ENCODE measurements around the gene BPIFA3. TPM values are rescaled to one million over a fixed set of nuclear protein-coding genes. Genes with fewer than 3 reads are reported as not detected.

The BPIFA3 gene
- total RNA-seq, 1 experiment from 2014 or later: not detected

DNA sequence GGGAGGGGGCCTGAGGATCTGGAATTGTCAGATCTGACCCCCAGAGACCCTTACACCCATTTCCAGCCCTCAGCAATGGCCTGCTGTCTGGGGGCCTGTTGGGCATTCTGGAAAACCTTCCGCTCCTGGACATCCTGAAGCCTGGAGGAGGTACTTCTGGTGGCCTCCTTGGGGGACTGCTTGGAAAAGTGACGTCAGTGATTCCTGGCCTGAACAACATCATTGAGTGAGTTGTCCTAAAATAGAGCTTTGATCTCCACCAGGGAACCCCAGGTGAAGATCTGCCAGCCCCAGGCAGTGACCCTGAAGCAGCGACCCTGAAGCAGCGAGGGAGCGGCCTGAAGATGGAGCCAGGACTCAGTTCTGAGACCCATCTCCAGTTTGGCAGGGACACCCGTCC lies 20.8 kb downstream of the BPIFA3 start:
- POLR2A ChIA-PET: no interaction called here
- no peak for DNase-seq (ENCODE audit: low read depth, low spot score)
- no peak for TF ChIP-seq SP1 (IDR thresholded peaks at IDR 0.05; ENCODE audit: low read depth)
- no peak for TF ChIP-seq CBX3 (IDR thresholded peaks at IDR 0.05; ENCODE audit: low read depth)
- RAD21 ChIA-PET (ENCODE audit: low non-redundant PET in 1 of 2, low total read pairs in 2 of 2, uncharacterized antibody in 2 of 2, unreplicated experiment in 2 of 2): no interaction called here
- Histone ChIP-seq H3K4me2 (ENCODE audit: low read length) (no peak overlapping the region), H3K4me1 (ENCODE audit: control insufficient read depth in 1 of 2, insufficient read depth in 2 of 2, low read length in 2 of 2) (no peaks in the 10 kb centered on the region), H3K9me3 (ENCODE audit: control insufficient read depth in 1 of 2, insufficient read depth in 1 of 2, low read depth in 1 of 2, low read length in 2 of 2) (no peaks in the 10 kb centered on the region), H3K9ac (ENCODE audit: low read length) (no peak overlapping the region), H3K4me3 (replicated peaks in 1 of 2; ENCODE audit: low read depth in 1 of 2, low read length in 2 of 2) (no peak overlapping the region), H2AFZ (ENCODE audit: low read depth, low read length, poor library complexity, severe bottlenecking) (no peak overlapping the region), H3K27ac (ENCODE audit: low read depth, low read length) (no peak overlapping the region), H3K79me2 (ENCODE audit: insufficient read depth, low read length) (no peaks in the 10 kb centered on the region), H3K27me3 (ENCODE audit: insufficient read depth, low read length) (peaks cover 46% of the 10 kb centered on the region), H3K36me3 (ENCODE audit: control insufficient read depth in 1 of 2, insufficient read depth in 2 of 2, low read length in 2 of 2) (no peaks in the 10 kb centered on the region), H4K20me1 (ENCODE audit: insufficient read depth) (no peaks in the 10 kb centered on the region), H3K9me2 (ENCODE audit: insufficient read depth) (no peaks in the 10 kb centered on the region)
- intact Hi-C loops (cut with micrococcal nuclease): no loop called here
- BruUV-seq (replicated peaks): no TSS peak
- ATAC-seq: no peak
- CTCF ChIA-PET: no interaction called here

DNA sequence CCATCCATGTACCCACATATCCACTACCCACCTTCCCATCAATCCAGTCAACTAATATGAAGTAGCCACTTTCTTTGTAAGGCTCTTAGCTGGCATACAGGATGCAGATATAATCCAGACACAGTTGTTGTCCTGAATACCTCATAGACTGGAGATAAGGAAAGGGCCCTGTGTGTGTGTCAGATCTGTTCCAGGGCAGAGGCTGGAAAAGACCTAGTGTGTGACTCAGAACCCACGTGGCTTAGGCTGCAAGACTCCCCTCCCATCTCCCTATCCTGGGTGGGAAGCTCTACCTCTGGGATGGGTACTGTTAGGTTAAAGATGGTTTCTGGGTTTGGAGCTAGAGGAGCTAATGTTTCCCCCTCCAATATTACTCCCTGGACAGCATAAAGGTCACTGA lies 22.3 kb downstream of the BPIFA3 start:
- ChIA-PET RAD21 (ENCODE audit: low non-redundant PET in 1 of 2, low total read pairs in 2 of 2, uncharacterized antibody in 2 of 2, unreplicated experiment in 2 of 2) (no interaction called here), CTCF (no interaction called here), POLR2A (no interaction called here)
- Histone ChIP-seq H3K9ac (ENCODE audit: low read length) (no peak overlapping the region), H3K36me3 (ENCODE audit: control insufficient read depth in 1 of 2, insufficient read depth in 2 of 2, low read length in 2 of 2) (no peaks in the 10 kb centered on the region), H3K4me3 (replicated peaks in 1 of 2; ENCODE audit: low read depth in 1 of 2, low read length in 2 of 2) (no peak overlapping the region), H3K27me3 (ENCODE audit: insufficient read depth, low read length) (peaks cover 34% of the 10 kb centered on the region), H2AFZ (ENCODE audit: low read depth, low read length, poor library complexity, severe bottlenecking) (no peak overlapping the region), H4K20me1 (ENCODE audit: insufficient read depth) (no peaks in the 10 kb centered on the region), H3K79me2 (ENCODE audit: insufficient read depth, low read length) (no peaks in the 10 kb centered on the region), H3K9me3 (ENCODE audit: control insufficient read depth in 1 of 2, insufficient read depth in 1 of 2, low read depth in 1 of 2, low read length in 2 of 2) (no peaks in the 10 kb centered on the region), H3K9me2 (ENCODE audit: insufficient read depth) (no peaks in the 10 kb centered on the region), H3K4me1 (ENCODE audit: control insufficient read depth in 1 of 2, insufficient read depth in 2 of 2, low read length in 2 of 2) (no peaks in the 10 kb centered on the region), H3K4me2 (ENCODE audit: low read length) (no peak overlapping the region), H3K27ac (ENCODE audit: low read depth, low read length) (no peak overlapping the region)
- ATAC-seq (no peak), DNase-seq (ENCODE audit: low read depth, low spot score) (no peak)
- no peak for TF ChIP-seq MAX (IDR thresholded peaks at IDR 0.05)
- TF ChIP-seq CEBPB (IDR thresholded peaks at IDR 0.05; ENCODE audit: low read depth): no peak
- no peak for TF ChIP-seq FOSL1 (IDR thresholded peaks at IDR 0.05; ENCODE audit: low read depth)
- TF ChIP-seq RAD21 (IDR thresholded peaks at IDR 0.05; ENCODE audit: low read depth): no peak
- TF ChIP-seq CTCF (IDR thresholded peaks at IDR 0.05 in 2 of 3, conservative IDR thresholded peaks at IDR 0.05 in 1 of 3; ENCODE audit: borderline replicate concordance in 1 of 3, insufficient read depth in 1 of 3, low read depth in 2 of 3, low read length in 2 of 3): no peak
- TF ChIP-seq CBX3 (IDR thresholded peaks at IDR 0.05; ENCODE audit: low read depth): no peak
- TF ChIP-seq ZFX (IDR thresholded peaks at IDR 0.05): no peak
- intact Hi-C loops (cut with micrococcal nuclease): no loop called here
- BruUV-seq (replicated peaks): no TSS peak

Measured in HCT116 (cell line).